Measurements from ENCODE around the gene SAXO1.
"Not testable (repeated sequence)": the region's sequence is repeated elsewhere in the genome, so short reads cannot be mapped to it uniquely, and the experiment has no call there.

- not testable (repeated sequence) for TF ChIP-seq POLR2A (IDR thresholded peaks at IDR 0.05; ENCODE audit: low read length); GATA1 (IDR thresholded peaks at IDR 0.05; ENCODE audit: low read depth, low read length)
These were observed 41.8 kb downstream of the SAXO1 start for GRCh38 chr9:18991197-18991596.

All from erythroblast (primary cell).